AG09309 (cell line): Measurements from ENCODE around the gene PCBP4.

Experiments used
- DNase-seq: peaks from one replicate; pipeline ENCODE4 v3.0.0-alpha.2; 2010; ENCODE audit warnings: low read depth
- H3K4me3 ChIP-seq: 2 replicates; pipeline ENCODE4 v1.5.1; 2011; ENCODE audit warnings: mild to moderate bottlenecking, low read depth, low read length, moderate library complexity; ENCODE audit not compliant: control insufficient read depth
- TF ChIP-seq, protein P1 (sequence below): IDR thresholded peaks from 2 replicates; pipeline ENCODE4 v1.5.1; 2011; ENCODE audit warnings: mild to moderate bottlenecking, low read depth, low read length, inconsistent platforms; ENCODE audit not compliant: insufficient read depth, control insufficient read depth; ENCODE audit errors: missing control alignments

PCBP4 gene

DNA sequence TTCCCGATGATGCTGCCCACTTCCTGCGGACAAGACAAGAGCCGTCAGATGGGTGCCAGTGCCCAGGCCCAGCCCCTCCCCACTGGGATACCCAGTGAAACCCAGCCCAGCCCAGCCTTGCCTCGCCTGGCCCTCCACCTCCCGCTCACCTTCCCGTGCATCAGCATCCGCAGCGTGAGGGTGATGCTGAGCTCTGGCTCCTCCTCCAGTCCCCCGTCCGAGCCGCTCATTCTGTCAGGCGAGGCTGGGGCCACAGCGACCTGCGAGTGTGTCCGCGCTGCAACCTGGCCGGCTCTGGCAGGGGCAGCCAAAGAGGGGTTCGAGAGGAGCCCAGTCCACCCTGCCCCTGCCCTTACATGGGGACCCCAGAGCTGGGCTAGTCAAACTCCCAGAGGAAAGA, 6.2 kb downstream of the PCBP4 start:
- H3K4me3 ChIP-seq, result no peak overlapping the region
- no peak for DNase-seq
- TF ChIP-seq, protein P1, sequence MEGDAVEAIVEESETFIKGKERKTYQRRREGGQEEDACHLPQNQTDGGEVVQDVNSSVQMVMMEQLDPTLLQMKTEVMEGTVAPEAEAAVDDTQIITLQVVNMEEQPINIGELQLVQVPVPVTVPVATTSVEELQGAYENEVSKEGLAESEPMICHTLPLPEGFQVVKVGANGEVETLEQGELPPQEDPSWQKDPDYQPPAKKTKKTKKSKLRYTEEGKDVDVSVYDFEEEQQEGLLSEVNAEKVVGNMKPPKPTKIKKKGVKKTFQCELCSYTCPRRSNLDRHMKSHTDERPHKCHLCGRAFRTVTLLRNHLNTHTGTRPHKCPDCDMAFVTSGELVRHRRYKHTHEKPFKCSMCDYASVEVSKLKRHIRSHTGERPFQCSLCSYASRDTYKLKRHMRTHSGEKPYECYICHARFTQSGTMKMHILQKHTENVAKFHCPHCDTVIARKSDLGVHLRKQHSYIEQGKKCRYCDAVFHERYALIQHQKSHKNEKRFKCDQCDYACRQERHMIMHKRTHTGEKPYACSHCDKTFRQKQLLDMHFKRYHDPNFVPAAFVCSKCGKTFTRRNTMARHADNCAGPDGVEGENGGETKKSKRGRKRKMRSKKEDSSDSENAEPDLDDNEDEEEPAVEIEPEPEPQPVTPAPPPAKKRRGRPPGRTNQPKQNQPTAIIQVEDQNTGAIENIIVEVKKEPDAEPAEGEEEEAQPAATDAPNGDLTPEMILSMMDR, result no peak

DNA sequence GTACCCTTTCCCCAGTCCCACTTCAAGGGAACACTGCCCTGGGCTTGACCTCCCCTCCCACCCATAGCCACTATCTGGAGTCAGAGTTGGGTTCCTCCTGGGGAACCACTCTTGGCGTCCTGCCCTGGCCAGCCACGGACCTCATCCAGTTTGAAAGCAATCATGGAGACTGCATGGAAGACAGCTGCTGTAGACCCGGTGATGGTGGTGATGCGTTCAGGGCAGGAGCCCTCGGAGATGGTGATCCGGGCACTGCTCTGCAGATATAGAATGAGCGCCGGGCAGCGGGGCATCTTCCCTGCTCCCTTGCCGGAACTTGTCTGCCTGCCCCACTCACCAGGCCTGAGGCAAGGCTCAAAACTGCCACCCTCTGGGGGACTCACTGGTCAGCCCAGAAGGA, 6.9 kb downstream of the PCBP4 start:
- TF ChIP-seq, protein P1, result no peak
- no peak for DNase-seq
- no peak overlapping the region for H3K4me3 ChIP-seq

GRCh38 chr3:51959651-51960050, 7.6 kb downstream of the PCBP4 start:
- no peak overlapping the region for H3K4me3 ChIP-seq
- TF ChIP-seq, protein P1, result no peak
- DNase-seq, result no peak

GRCh38 chr3:51958603-51959521, 8.4 kb downstream of the PCBP4 start:
- DNase-seq, result no peak
- TF ChIP-seq, protein P1, result no peak
- no peak overlapping the region for H3K4me3 ChIP-seq

DNA sequence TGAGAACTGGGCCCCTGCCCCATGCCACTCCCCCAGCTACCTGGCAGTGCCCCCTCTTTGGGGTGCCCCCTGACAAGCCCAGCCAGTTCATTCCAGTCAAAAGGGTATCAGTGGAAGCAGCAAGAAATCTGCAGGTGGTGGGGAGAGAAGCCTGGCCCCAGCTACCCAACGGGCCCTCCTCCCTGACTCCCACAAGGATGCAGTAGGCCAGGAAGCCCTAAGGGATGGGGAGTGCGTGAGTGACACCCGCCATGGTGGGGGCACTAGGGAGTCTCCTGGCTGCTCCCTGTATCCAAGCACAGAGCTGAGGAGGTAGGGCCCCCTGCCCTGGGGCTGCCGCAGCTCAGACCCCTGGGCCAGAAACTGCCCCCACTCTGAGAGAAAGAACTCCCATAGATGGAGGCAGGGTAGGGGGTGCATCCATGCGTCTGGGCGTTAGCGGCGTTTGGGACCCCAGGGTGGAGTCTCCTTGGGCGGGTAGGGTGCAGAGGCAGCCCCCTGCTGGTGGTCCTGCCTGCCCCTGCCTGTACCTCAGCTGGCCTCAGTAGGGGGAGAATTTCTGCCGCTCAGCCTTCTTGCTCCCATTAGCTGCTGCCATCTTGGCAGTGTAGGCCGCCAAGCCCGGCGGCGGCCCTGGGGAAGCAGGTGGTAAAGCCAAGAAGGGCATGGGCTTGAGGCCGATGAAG, 9.6 kb downstream of the PCBP4 start:
- TF ChIP-seq, protein P1, result no peak
- no peak overlapping the region for H3K4me3 ChIP-seq
- no peak for DNase-seq

DNA sequence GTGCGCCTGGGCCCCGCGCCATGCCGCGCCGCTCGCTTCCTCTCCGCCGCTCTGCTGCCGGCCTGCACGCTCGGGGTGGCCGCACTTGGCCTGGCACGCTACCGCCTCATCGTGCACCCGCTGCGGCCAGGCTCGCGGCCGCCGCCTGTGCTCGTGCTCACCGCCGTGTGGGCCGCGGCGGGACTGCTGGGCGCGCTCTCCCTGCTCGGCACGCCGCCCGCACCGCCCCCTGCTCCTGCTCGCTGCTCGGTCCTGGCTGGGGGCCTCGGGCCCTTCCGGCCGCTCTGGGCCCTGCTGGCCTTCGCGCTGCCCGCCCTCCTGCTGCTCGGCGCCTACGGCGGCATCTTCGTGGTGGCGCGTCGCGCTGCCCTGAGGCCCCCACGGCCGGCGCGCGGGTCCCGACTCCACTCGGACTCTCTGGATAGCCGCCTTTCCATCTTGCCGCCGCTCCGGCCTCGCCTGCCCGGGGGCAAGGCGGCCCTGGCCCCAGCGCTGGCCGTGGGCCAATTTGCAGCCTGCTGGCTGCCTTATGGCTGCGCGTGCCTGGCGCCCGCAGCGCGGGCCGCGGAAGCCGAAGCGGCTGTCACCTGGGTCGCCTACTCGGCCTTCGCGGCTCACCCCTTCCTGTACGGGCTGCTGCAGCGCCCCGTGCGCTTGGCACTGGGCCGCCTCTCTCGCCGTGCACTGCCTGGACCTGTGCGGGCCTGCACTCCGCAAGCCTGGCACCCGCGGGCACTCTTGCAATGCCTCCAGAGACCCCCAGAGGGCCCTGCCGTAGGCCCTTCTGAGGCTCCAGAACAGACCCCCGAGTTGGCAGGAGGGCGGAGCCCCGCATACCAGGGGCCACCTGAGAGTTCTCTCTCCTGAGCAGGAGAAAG, 11.1 kb downstream of the PCBP4 start:
- H3K4me3 ChIP-seq, result no peak overlapping the region
- TF ChIP-seq, protein P1, result peak; percentile 48
- DNase-seq, result no peak
